Mesothelial cell of epicardium (in vitro differentiated cells): ENCODE measurements around the gene NUMA1. TPM values are rescaled to one million over a fixed set of nuclear protein-coding genes. Genes with fewer than 3 reads are reported as not detected.
A peak's percentile ranks its signal among the peaks of the same experiment; 100 is the strongest.

Experiments
- DNase-seq, 2 experiments: peaks; one replicate each; pipeline ENCODE4 v3.0.0; 2021; ENCODE audit warnings: low spot score in 2 of 2; ENCODE audit not compliant: unreplicated experiment in 2 of 2
- H3K27ac Mint-ChIP-seq: 2 replicates; pipeline ENCODE4 v1.8.0; 2021; ENCODE audit warnings: mixed read lengths
- H3K27me3 Mint-ChIP-seq: 2 replicates; pipeline ENCODE4 v1.8.0; 2021; ENCODE audit warnings: low read depth, mixed read lengths
- H3K36me3 Mint-ChIP-seq: 2 replicates; pipeline ENCODE4 v1.8.0; 2021; ENCODE audit warnings: mixed read lengths
- H3K4me1 Mint-ChIP-seq: 2 replicates; pipeline ENCODE4 v1.8.0; 2021; ENCODE audit warnings: mixed read lengths
- H3K4me3 Mint-ChIP-seq: 2 replicates; pipeline ENCODE4 v1.8.0; 2021; ENCODE audit warnings: mild to moderate bottlenecking, moderate library complexity, mixed read lengths
- H3K9me3 Mint-ChIP-seq: 2 replicates; pipeline ENCODE4 v1.8.0; 2021; ENCODE audit warnings: mixed read lengths
- CTCF ChIP-seq: fragments of 200-600 bp; sonication (generic); IDR thresholded peaks from one replicate; pipeline ENCODE4 v1.5.0; 2021; ENCODE audit warnings: antibody characterized with exemption; ENCODE audit not compliant: unreplicated experiment
- total RNA-seq: library from RNA; stranded (reverse); gene quantifications from 3 replicates; pipeline ENCODE4 v1.2.1, GENCODE V29; 2021

Gene NUMA1
- total RNA-seq, 1 donor from 2014 or later, result 334 TPM

- DNase-seq, result no peak
- Mint-ChIP-seq H3K27ac (peak overlapping the region; percentile 88), H3K9me3 (no peaks in the 10 kb centered on the region), H3K4me1 (peaks cover 30% of the 10 kb centered on the region), H3K36me3 (peaks cover 13% of the 10 kb centered on the region), H3K27me3 (no peaks in the 10 kb centered on the region), H3K4me3 (peak overlapping the region; percentile 88)
- TF ChIP-seq CTCF, result no peak
Measured at GRCh38 chr11:72102162-72102561, 21.8 kb upstream of the NUMA1 start.

- H3K27ac Mint-ChIP-seq, result no peak overlapping the region
- TF ChIP-seq CTCF, result no peak
- H3K36me3 Mint-ChIP-seq, result peaks cover 18% of the 10 kb centered on the region
Measured at GRCh38 chr11:72100462-72100861, 20.1 kb upstream of the NUMA1 start.

GRCh38 chr11:72100009-72100408 lies 19.7 kb upstream of the NUMA1 start:
- Mint-ChIP-seq H3K27me3 (no peaks in the 10 kb centered on the region), H3K27ac (peak overlapping the region; percentile 47), H3K9me3 (no peaks in the 10 kb centered on the region), H3K36me3 (peaks cover 18% of the 10 kb centered on the region), H3K4me1 (peaks cover 30% of the 10 kb centered on the region), H3K4me3 (no peak overlapping the region)
- TF ChIP-seq CTCF, result no peak
- DNase-seq, result no peak

More at GRCh38 chr11:72100462-72100861, 20.1 kb upstream of the NUMA1 start:
- Mint-ChIP-seq H3K4me1 (peaks cover 30% of the 10 kb centered on the region), H3K27me3 (no peaks in the 10 kb centered on the region), H3K9me3 (no peaks in the 10 kb centered on the region), H3K4me3 (no peak overlapping the region)
- no peak for DNase-seq

- H3K4me1 Mint-ChIP-seq, result peaks cover 28% of the 10 kb centered on the region
- H3K9me3 Mint-ChIP-seq, result no peaks in the 10 kb centered on the region
- H3K27me3 Mint-ChIP-seq, result no peaks in the 10 kb centered on the region
- peaks cover 21% of the 10 kb centered on the region for H3K36me3 Mint-ChIP-seq
- TF ChIP-seq CTCF, result no peak
- DNase-seq, result no peak
- no peak overlapping the region for H3K4me3 Mint-ChIP-seq
- H3K27ac Mint-ChIP-seq, result no peak overlapping the region
Measured at GRCh38 chr11:72098741-72099140, 18.4 kb upstream of the NUMA1 start.

- no peak for TF ChIP-seq CTCF
- Mint-ChIP-seq H3K36me3 (peaks cover 3% of the 10 kb centered on the region), H3K4me3 (no peak overlapping the region), H3K27me3 (no peaks in the 10 kb centered on the region), H3K27ac (peak overlapping the region; percentile 7), H3K9me3 (no peaks in the 10 kb centered on the region), H3K4me1 (no peaks in the 10 kb centered on the region)
- DNase-seq, result peak in 1 of 2 experiments; percentile 59
Measured at GRCh38 chr11:72091292-72091691, 10.9 kb upstream of the NUMA1 start.

- peaks cover 4% of the 10 kb centered on the region for H3K36me3 Mint-ChIP-seq
- no peak overlapping the region for H3K27ac Mint-ChIP-seq
- no peak for DNase-seq
- H3K9me3 Mint-ChIP-seq, result no peaks in the 10 kb centered on the region
- TF ChIP-seq CTCF, result no peak
- H3K4me3 Mint-ChIP-seq, result no peak overlapping the region
- no peaks in the 10 kb centered on the region for H3K27me3 Mint-ChIP-seq
- peaks cover 10% of the 10 kb centered on the region for H3K4me1 Mint-ChIP-seq
Measured at GRCh38 chr11:72088076-72088808, 7.9 kb upstream of the NUMA1 start.
